ENCODE measurements around the gene RAD51AP2.
"Not testable (repeated sequence)": the region's sequence is repeated elsewhere in the genome, so short reads cannot be mapped to it uniquely, and the experiment has no call there.

RAD51AP2 gene

DNA sequence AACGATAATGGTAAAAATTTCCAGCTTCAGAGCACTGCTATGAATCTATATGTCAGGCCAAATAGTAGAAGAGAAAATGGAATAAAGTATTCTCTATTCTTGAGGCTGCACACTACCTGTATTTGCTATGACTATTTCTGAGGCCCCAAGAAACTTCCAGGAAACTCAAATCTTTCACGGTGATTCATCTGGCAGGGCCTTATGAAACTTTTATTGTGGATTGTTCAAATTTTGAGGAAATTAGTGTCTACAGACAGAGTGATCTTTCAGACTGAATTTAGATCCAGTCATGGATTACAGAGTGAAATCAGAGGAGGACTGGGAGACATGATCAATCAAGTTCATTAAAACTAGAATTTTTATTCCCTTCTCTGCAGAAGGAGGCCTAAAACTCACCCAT, 18.2 kb upstream of the RAD51AP2 start:
- DNase-seq: no peak

DNA sequence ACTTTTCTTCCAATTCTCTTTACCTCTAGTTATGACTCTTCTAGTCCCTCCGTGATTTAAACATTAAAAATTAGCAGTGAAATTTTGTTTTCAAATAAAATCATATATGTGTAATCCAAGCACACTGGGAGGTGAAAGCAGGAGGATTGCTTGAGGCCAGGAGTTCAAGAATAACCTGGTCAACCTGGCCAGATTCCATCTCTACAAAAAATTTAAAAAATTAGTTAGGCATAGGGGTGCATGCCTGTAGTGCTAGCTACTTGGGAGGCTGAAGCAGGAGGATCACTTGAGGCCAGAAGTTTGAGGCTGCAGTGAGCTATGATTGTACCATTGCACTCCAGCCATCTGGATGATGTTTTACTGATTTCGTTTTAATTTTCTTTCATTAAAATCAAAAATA, 15.3 kb upstream of the RAD51AP2 start:
- no peak for DNase-seq

DNA sequence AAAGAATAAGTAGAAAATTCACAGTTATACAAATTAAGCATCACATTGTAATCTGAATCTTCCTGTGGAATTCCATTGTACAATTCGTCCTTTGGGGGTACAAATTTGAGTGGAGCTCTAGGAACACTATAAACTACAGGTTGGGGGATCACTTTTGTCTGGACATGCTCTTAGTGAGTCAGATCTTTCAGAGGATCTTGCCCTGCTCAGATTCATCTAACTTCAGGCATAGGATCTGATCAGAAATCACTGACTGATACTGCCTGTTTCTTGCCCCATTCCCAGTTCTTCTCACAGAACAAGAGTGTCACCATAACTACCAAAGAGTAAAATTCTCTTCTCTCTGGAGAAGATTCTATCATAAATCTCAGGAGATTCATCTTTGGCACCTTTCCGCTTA, 11.5 kb upstream of the RAD51AP2 start:
- DNase-seq: no peak

- no peak for DNase-seq
Observed at GRCh38 chr2:17522303-17522702, 4.1 kb upstream of the RAD51AP2 start.

DNA sequence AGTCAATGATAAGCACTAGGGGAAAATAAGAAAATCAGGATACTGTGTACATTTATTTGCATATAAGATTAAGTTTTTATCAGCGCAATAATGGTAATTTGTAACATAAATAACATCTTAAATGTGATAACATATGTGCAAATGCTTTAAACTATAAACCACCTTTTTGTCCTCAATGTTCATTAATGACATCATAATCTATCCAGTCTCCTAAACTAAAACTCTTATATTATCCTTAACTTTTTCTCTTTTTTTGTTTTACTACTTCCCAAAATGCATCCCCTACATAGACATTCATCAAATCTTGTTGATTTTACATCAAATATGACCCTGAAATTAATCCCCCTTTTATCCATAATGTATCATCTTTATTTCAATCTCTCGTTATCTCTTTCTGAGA, 3.4 kb upstream of the RAD51AP2 start:
- DNase-seq: no peak

DNA sequence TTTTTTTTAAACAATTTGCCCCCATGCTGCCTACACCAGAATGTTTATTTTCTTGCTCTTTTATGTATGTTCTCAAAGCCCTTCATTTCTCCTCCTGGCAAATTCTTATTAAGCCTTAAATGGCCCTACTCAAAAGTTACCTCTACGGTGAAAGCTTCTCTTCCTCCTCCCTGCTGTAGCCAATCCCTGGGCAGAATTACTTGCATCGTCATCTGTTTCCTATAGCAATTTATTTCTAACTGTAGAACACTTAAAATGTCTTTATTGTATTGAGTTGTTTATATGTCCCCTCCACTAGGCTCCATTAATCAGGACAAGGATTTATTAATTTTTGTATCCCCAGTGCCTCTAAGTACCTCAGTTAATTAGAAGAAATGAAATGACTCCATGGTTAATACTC, 2.5 kb upstream of the RAD51AP2 start:
- DNase-seq: no peak

DNA sequence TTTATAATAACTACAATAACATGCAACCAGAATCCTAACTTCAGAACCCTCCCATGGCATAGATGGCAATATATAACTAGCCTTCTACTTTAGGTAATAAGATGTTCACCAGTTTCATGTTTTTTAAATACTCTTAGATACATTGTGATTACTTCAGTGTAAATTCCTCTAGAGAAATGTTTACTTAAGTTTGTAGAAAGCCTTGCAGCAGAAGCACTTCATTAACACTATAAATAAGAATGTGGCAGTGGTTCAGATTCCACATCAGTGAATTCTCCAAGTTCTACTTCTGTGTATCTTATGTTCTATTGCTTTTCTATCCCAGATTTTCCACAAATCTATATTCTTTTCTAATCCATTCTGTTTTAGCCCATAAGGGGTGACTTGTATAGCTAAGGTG, 1.2 kb upstream of the RAD51AP2 start:
- no peak for DNase-seq

DNA sequence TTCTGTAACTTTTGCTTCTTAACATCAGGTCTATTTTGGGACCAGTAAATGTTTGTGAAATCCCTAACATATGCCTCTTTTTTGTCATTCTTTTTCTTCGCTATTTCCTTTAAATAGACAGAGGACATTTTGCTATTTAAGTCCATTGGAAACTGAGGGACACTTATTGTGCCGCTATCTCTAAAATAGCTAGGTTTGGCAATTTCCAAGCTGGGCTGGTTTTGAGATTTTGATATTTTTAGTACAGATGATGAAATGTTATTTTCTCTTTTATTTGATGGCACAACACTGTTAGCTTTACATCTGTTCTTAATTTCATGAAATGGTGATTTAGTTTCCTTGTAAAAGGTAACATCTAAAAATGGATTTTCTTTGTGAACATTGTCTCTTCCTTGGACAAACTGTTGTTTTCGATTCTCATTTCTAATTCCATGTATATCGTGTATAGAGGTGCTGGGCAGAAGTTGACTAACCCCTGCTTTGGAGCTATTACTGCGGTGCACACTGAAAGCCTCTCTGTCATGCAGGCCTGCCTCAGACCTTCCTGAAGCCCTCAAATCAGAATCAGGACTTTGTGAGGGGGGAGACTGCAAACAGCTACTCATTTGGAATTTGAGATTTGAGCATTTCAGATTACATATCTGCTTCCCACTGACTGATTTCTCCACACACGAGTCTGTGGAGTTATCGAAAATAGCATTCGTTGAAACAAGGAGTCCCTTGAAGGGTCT, 594 bp downstream of the RAD51AP2 start:
- no peak for DNase-seq

DNA sequence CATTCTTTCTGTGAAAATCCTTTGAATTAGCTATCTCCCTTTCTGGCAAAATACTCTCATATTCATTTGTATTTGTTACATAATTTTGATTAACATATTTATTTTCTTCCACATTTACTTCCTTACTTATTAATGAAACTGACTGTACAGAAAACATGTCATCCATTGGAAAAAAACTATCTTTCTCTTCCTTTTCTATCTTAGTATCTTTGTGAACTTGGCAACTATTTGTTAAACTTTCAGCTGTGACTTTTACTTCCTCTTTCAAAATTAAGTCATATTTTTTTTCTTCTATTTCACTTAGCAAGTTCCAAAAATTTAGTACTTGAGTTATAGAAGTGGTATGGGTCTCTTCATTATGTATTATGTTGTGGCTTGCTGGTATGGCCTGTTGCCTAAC, 2.6 kb downstream of the RAD51AP2 start:
- no peak for DNase-seq

DNA sequence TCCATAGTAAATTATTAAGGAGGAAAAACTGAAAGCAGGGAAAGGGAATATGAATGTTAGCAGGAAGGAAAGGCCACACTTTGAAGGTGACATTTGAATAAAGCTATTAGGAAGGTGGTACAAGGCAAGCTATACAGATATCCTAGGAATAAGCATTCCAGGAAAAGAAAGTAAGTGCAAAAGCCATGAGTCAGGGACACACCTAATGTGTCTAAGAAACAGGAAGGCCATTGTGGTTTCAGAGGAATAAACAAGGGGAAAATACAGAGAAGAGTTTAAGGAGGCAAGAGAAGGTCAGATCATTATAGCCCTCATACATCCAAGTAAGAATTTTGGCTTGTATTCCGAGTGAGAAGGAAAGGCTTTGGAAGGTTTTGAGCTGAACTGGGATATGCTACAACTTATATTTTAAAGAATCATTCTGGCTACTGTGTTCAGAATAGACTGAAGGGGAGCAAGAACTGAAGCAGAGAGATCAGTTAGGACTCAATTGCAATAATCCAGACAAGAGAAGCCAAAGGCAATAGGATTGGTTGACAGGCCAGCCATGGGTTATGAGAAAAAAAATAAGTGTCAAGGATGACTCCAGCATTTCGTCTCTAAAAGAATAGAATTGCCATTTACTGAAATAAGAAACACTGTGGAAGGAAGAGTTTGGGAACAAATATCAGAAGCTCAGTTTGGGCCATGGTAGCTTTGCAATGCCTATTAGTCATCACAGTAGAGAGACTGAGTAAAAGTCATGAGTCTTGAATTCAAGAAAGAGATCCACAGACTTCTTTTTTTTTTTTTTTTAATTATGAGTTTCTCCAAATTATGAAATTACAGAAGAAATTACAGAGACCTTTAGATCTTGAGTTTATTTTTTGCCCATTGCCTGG, 11.3 kb downstream of the RAD51AP2 start:
- no peak for DNase-seq

DNA sequence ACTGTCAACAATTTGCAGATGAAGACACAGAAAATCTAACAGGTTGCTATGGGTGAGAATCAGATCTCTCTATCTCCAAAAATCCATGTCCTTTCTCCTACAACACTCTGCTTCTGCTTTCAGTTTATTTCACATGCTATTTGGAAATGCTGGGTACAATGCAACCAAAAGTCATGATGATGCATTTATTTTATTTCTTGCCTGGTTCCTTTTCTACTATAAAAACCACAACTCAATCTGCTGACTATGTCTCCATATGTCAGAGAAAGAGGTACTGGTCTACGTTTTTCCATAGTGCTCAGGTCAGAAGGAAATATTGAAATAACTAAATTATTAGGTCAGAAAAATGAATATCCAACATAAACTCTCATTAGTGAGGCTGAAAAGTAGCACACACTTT, 20.5 kb downstream of the RAD51AP2 start:
- DNase-seq: no peak

DNA sequence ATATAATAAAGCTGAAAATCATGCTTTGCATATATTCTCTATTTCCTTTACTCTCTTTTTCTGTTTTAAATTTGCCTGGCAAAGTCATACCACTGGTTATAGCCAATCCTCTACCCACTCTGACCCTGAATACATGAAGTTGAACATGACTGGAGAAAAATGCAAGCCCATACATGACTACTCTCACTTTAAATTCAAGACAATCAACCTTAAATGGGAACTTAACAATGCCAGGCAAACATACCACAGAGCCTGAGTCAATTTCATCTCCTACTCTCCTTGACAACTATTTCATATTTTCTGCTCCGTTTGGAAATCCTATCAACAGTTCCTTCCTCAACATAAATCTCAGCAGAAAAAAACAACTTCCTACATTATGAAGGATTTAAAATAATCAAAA, 22.6 kb downstream of the RAD51AP2 start:
- no peak for DNase-seq

- DNase-seq: not testable (repeated sequence)
Observed at GRCh38 chr2:17490165-17490564, 28.1 kb downstream of the RAD51AP2 start.

DNA sequence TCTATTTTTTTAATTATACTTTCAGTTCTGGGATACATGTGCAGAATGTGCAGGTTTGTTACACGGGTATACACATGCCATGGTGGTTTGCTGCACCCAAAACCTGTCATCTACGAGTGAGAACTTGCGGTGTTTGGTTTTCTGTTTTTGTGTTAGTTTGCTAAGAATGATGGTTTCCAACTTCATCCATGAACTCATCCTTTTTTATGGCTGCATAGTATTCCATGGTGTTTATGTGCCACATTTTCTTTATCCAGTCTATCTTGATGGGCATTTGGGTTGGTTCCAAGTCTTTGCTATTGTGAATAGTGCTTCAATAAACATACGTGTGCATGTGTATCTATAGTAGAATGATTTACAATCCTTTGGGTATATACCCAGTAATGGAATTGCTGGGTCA, 29.6 kb downstream of the RAD51AP2 start:
- DNase-seq: not testable (repeated sequence)

GRCh38 chr2:17483496-17483895, 34.7 kb downstream of the RAD51AP2 start:
- no peak for DNase-seq

GRCh38 chr2:17482651-17483050, 35.6 kb downstream of the RAD51AP2 start:
- no peak for DNase-seq

GRCh38 chr2:17479875-17480274, 38.4 kb downstream of the RAD51AP2 start:
- no peak for DNase-seq

GRCh38 chr2:17476830-17477229, 41.4 kb downstream of the RAD51AP2 start:
- DNase-seq: no peak

DNA sequence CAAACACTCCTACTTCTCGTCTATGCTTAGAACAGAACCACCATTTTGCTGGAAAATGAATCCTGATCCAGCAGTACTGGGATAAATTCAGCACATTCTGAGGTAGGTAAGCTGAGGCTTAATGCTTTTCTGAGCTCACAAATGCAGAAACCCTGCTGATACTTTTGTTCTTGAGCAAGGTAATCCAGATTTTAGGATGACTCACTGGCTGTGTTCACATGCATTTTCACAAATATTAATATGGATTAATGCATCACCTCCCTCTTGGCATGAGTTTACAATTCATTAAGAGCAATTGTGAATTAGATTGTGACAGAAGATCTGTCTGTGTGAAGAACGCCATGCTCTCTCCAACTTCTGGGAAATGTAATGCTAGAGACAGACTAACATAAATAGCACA, 42.2 kb downstream of the RAD51AP2 start:
- DNase-seq: no peak

DNA sequence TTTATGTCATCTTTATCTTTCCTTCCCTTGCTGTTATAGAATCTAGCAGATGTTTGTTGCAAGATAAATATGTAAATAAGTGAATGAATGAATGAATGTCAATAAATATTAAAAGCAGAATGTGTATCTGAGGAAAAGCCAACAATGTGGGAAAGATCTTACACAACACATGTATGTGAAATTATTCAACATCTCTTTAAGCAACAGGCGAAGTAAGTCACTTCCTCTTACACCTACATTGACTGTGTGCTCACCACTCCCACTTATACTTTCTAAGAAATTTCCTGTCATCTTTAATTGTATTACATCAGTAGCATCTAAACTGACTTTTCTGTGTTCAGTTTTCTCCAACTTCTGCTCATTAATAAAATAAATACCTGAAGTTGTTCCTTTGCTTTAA, 43.0 kb downstream of the RAD51AP2 start:
- no peak for DNase-seq

DNA sequence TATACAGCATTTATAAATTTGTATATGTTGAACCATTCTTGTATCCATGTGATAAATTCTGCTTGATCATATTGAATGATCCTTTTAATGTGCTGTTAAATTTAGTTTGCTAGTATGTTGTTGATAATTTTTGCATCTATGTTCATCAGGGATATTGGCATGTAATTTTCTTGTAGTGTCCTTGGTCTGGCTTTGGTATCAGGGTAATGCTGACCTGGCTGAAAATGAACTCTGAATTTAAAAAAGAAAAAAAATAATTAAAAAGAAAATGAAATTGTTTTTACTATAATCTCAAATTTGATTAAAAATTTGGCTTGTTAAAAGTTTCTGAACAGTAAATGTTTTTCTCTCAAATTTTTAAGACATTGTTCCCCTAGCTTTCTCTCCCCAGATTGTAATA, 46.3 kb downstream of the RAD51AP2 start:
- DNase-seq: no peak

- DNase-seq: no peak
Observed at GRCh38 chr2:17470855-17471641, 47.2 kb downstream of the RAD51AP2 start.

DNA sequence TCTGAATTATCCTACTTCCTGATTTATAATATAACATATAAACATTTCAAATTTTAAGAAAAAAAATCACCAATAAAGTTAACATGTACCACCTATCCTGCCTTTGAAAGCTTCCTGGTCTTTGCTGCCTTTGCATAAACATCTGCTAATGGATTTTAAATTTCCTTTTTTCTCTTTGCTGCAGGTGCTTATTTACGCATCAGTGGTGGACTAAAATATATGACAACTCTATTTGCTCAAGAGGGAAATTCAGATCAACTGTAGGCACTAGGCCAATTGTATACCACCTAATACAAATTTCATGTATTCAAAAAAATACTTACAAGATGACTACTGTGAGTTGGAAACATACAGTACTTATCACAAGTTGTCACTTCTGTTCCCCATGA, 57.2 kb downstream of the RAD51AP2 start:
- no peak for DNase-seq

Measured in CD4-positive, alpha-beta T cell treated with Interleukin-15 for 1 hour (primary cell).